GM15510 (cell line): ENCODE measurements around the gene AUH.

Experiments used
- POLR2A ChIP-seq: IDR thresholded peaks from 3 replicates; pipeline ENCODE4 v1.6.1; 2011; ENCODE audit warnings: borderline replicate concordance; ENCODE audit not compliant: insufficient read length; ENCODE audit errors: extremely low read depth

Gene AUH, protein sequence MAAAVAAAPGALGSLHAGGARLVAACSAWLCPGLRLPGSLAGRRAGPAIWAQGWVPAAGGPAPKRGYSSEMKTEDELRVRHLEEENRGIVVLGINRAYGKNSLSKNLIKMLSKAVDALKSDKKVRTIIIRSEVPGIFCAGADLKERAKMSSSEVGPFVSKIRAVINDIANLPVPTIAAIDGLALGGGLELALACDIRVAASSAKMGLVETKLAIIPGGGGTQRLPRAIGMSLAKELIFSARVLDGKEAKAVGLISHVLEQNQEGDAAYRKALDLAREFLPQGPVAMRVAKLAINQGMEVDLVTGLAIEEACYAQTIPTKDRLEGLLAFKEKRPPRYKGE

DNA sequence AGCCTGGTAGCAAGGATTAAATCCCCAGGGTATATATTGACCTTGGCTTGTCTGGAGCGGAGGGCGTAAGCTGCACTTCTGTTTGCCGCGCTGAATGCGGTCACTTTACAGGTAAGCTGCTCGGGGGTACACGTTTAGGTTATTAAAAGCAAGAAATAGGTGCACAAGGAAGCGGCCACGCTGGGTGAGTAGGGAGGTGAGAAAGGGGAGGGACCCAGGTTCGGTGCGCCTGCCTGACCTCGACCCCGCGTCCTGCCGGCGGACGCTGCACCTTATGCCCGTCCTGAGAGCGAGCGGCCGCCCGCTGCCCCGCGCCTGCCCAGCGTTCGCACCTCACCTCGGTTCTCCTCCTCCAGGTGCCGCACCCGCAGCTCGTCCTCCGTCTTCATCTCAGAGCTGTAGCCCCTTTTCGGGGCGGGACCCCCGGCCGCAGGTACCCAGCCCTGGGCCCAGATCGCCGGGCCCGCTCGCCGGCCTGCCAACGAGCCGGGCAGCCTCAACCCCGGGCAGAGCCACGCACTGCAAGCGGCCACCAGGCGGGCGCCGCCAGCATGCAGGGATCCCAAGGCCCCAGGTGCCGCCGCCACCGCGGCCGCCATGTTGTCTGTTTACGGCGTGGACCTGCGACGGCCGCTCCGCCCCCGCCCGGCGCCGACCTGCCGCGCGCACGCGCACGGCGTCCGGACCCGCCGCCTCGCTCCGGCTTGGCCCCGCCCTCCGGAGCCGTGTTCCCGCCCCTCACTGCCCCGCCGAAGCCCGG, at the start of gene AUH:
Gene AUH (minus strand): TSS at position 628 of the 760 bp plus-strand sequence. CDS start 29 bp downstream, at position 599.
- TF ChIP-seq POLR2A, result peak; percentile 68

DNA sequence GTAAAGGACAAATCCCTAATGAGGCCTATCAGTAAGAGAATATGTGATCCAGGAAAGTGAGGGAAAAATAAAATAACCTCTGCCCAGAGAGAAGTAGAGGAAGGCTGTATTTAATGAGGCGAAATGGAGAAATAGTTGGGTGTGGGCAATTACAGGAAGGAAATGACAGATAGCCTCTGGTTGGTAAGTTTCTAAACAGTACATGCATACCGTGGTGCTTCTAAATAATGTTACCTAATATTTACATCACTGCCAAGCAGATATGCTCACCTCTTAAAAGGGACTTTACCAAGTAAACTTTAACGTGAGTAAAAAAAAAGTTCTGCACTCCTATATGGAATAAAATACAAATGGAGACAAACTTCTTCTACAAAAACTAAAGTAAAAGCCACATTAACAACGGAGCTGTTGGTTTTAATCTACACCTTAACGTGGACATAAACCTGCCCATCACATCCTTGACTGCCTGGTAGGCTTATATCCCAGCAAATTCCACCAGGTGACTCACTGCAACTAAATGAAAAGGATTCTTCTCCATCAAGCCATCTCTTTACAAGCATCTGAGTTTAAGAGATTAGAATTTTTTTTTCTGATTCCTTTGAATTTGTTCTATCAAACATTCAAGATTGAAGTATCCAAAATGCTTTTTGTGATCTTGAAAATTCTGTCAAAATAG, 49.5 kb upstream of the AUH start:
- no peak for TF ChIP-seq POLR2A

- no peak for TF ChIP-seq POLR2A
Measured at GRCh38 chr9:91410161-91410560, 48.4 kb upstream of the AUH start.

- TF ChIP-seq POLR2A, result no peak
Measured at GRCh38 chr9:91408475-91408874, 46.8 kb upstream of the AUH start.

- TF ChIP-seq POLR2A, result no peak
Measured at GRCh38 chr9:91407580-91408318, 46.0 kb upstream of the AUH start.

DNA sequence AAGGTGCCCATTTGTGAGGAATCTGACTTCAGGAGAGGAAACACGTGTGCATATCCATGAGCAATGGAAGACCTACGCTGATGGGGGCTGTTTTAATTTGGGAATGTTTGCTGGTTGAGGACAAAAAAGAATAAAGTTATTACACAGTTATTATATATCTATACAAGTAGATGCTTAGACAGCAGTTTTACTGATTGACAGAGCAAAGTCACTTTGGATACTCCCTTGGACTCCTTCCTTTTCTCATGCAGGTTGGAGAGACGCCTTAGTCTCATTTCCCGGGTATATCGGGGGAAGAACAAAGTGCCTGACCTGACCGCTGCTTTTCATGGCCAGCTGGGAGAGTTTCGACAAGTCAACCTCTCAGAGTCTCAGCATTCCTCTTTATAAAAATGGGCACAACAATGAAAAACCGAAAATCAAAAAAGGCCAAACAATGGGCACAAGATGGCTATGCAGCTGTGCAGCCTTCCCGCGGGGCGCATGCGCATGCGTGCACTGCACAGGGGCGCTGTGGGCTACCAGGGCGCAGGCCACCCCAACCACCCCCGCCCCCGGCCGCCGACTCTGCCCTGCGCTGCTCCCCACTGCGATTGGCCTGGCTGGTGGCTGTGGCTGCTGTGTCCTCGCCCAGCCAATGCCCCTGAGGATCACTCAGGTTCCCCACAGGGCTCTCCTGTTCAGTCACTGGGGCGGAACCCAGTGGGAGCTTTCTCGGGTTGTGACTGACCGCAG, 43.8 kb upstream of the AUH start:
- no peak for TF ChIP-seq POLR2A

- TF ChIP-seq POLR2A, result no peak
Measured at GRCh38 chr9:91403665-91404543, 42.2 kb upstream of the AUH start.

DNA sequence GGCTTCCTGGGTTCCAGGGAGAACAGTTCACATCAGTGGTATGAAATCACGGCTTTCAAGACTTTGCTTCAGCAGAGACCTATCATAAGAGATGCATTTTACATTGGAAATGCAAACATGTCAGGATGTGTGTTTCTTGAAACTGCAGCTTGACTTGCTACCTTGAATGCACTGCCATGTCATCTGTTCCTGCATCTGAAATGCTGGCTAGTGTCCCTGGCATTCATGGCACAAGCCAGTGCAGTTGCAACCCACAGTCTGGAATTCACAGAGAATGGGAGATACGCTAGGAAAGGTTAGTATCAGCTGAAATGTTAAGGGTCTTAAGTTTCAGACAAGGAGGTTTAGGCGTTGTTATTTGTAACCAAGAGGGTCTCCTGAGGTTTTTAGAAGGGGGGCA, 37.2 kb upstream of the AUH start:
- TF ChIP-seq POLR2A, result no peak

GRCh38 chr9:91395553-91396471, 34.1 kb upstream of the AUH start:
- no peak for TF ChIP-seq POLR2A

DNA sequence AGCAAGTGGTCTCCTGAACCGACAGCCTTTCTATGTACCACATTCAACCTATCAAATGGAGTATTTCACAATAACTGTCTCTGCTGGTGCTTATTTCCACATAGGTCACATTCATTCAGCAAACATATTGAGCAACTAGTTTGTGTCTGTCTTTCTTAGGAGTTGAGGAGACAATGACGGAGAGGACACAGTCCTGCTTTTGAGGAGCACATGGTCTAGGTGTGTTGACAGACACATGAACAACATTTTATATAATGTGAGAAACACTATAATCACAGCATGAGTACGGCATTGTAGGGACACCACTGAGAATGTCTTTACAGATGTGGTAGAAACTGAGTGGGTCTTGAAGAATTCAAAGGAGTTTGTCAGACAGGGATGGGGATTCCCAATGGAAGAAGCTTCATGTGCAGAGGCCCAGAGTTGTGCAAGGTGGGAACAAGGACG, 33.4 kb upstream of the AUH start:
- TF ChIP-seq POLR2A, result no peak

GRCh38 chr9:91393826-91394225, 32.1 kb upstream of the AUH start:
- no peak for TF ChIP-seq POLR2A

DNA sequence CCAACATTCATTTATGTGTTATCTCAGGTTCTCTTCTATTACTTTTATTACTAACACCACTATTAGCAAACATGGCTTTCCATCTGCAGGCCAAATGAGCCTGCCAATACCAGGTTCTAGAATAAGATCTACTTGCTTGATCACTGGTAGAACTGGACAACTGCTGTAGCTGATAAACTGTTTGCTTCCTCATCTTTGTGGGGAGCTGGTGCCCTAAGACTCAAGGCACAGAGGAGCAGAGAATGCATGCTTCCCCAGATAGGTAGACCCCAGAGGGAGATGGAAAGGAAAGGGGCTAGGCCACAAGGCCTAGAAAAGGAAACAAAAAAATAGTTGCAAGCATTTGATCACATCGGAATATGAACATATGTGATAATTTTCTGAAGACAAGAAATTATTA, 30.7 kb upstream of the AUH start:
- no peak for TF ChIP-seq POLR2A

DNA sequence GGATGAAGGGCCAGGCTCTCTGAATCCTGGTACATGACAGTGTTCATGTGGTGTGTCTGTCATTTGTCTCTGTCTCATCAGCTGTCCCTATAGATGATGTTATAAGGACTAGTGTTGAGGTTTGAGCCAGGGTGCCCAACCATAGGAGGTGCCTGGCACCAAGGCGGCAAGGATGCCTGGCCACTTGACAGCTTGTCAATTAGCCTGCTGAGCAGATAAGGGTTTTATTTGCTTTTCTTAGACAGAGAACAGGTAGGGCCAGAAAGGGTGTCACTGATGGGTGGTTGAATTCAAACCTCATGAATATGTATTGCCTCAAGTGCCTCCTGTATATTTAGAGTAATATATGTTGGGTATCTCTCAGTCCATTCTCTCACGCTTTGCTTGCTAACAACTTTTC, 30.1 kb upstream of the AUH start:
- TF ChIP-seq POLR2A, result no peak

GRCh38 chr9:91391412-91391811, 29.7 kb upstream of the AUH start:
- no peak for TF ChIP-seq POLR2A
